Hepatocyte (in vitro differentiated cells): ENCODE results near the gene NPAS2. TPM values are rescaled to one million over a fixed set of nuclear protein-coding genes. Genes with fewer than 3 reads are reported as not detected.

Source experiments
- DNase-seq: peaks from one replicate; pipeline ENCODE4 v3.0.0-alpha.2; 2016; ENCODE audit warnings: low spot score
- H2AFZ ChIP-seq: fragments of 200-600 bp; sonication (generic); 2 replicates; pipeline ENCODE4 v1.6.0; 2016; ENCODE audit warnings: antibody characterized with exemption, mild to moderate bottlenecking
- H3K27ac ChIP-seq: fragments of 200-600 bp; sonication (generic); 2 replicates; pipeline ENCODE4 v1.5.1; 2016; ENCODE audit warnings: mild to moderate bottlenecking
- H3K27me3 ChIP-seq: fragments of 200-600 bp; sonication (generic); 2 replicates; pipeline ENCODE4 v1.6.1; 2016
- H3K36me3 ChIP-seq: fragments of 200-600 bp; sonication (generic); replicated peaks from 2 replicates; pipeline ENCODE4 v1.5.1; 2016; ENCODE audit warnings: low read depth; ENCODE audit not compliant: insufficient read depth
- H3K4me1 ChIP-seq: fragments of 200-600 bp; sonication (generic); 2 replicates; pipeline ENCODE4 v1.5.1; 2016; ENCODE audit warnings: mild to moderate bottlenecking, moderate library complexity; ENCODE audit not compliant: insufficient read depth
- H3K4me2 ChIP-seq: fragments of 200-600 bp; sonication (generic); 2 replicates; pipeline ENCODE4 v1.6.0; 2016
- H3K4me3 ChIP-seq: fragments of 200-600 bp; sonication (generic); 2 replicates; pipeline ENCODE4 v1.5.1; 2016; ENCODE audit warnings: mild to moderate bottlenecking
- H3K79me2 ChIP-seq: fragments of 200-600 bp; sonication (generic); 2 replicates; pipeline ENCODE4 v1.6.0; 2017; ENCODE audit warnings: mild to moderate bottlenecking
- H3K9me2 ChIP-seq: fragments of 200-600 bp; sonication (generic); replicated peaks from 2 replicates; pipeline ENCODE4 v1.6.0; 2017; ENCODE audit warnings: mild to moderate bottlenecking; ENCODE audit not compliant: insufficient read depth
- H3K9me3 ChIP-seq: fragments of 200-600 bp; sonication (generic); 2 replicates; pipeline ENCODE4 v1.5.1; 2016; ENCODE audit warnings: low read depth, mild to moderate bottlenecking
- H4K20me1 ChIP-seq: fragments of 200-600 bp; sonication (generic); 2 replicates; pipeline ENCODE4 v1.6.0; 2016; ENCODE audit warnings: mild to moderate bottlenecking; ENCODE audit not compliant: insufficient read depth, poor library complexity, severe bottlenecking
- CTCF ChIP-seq: fragments of 200-600 bp; sonication (generic); IDR thresholded peaks from 2 replicates; pipeline ENCODE4 v1.5.1; 2016; ENCODE audit warnings: antibody characterized with exemption, mild to moderate bottlenecking; ENCODE audit not compliant: poor library complexity
- EZH2 ChIP-seq: fragments of 200-600 bp; sonication (generic); IDR thresholded peaks from 2 replicates; pipeline ENCODE4 v1.6.1; 2016; ENCODE audit warnings: antibody characterized with exemption, mild to moderate bottlenecking, borderline replicate concordance
- EZH2phosphoT487 ChIP-seq: fragments of 200-600 bp; sonication (generic); IDR thresholded peaks from one replicate; pipeline ENCODE4 v1.6.1; 2018; ENCODE audit warnings: antibody characterized with exemption, mild to moderate bottlenecking, low read depth, moderate library complexity; ENCODE audit not compliant: unreplicated experiment, severe bottlenecking
- WGBS: methylation state at CpG from one replicate; pipeline ENCODE4 v1.1.6; 2016; ENCODE audit warnings: low lambda C conversion rate; ENCODE audit errors: missing lambda C conversion rate; 5-methylcytosine and 5-hydroxymethylcytosine counted together
- polyA plus RNA-seq: library from polyadenylated mRNA; unstranded; fragments of >200 nt; fragmentation: Nextera tagmentation; extraction: Ambion mirVana; gene quantifications from 2 replicates; pipeline ENCODE4 v1.2.1, GENCODE V29; 2016
- total RNA-seq: library from RNA; depleted of rRNA; stranded (reverse); fragments of >200 nt; gene quantifications from 2 replicates; pipeline ENCODE4 v1.2.3, GENCODE V29; 2014

Gene NPAS2
- total and polyA plus RNA-seq, 2 experiments from 2014 or later = 7.7 to 16.8 TPM

- H3K9me2 ChIP-seq = no peaks in the 10 kb centered on the region
- no peak for DNase-seq
- no peaks in the 10 kb centered on the region for H3K79me2 ChIP-seq
- no peak overlapping the region for H2AFZ ChIP-seq
- H3K9me3 ChIP-seq = no peaks in the 10 kb centered on the region
- no peaks in the 10 kb centered on the region for H3K27me3 ChIP-seq
- 84% methylated on average over 8 of the region's 8 CpGs for WGBS
- no peak overlapping the region for H3K4me2 ChIP-seq
- no peak overlapping the region for H3K4me3 ChIP-seq
- H3K36me3 ChIP-seq = no peaks in the 10 kb centered on the region
- peaks cover under 1% of the 10 kb centered on the region for H4K20me1 ChIP-seq
- no peaks in the 10 kb centered on the region for H3K4me1 ChIP-seq
- TF ChIP-seq EZH2 (no peak), EZH2phosphoT487 (no peak), CTCF (no peak)
- H3K27ac ChIP-seq = no peak overlapping the region
These were observed 199.0 kb downstream of the NPAS2 start for GRCh38 chr2:101018934-101019333.

DNA sequence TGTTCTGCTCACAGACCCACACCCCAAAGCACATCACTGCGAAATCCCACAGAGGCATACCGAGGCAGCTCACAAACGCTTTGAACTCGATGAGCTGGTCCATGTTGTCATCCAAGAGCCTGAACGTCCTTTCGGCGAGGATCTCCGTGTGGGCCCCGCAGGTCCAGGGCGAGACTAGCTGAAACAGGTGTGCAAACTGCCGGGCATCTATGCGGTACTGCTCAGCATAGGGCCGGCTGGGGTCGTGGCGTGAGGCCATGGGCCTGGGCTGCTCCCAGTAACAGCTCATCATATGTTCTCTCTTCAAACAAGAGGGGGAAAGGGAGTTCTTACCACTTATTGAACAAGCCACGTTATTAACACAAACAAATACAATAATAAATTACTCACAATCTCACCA lies 202.3 kb downstream of the NPAS2 start:
- Histone ChIP-seq H3K36me3 (no peaks in the 10 kb centered on the region), H4K20me1 (no peaks in the 10 kb centered on the region)
- WGBS = 96% methylated on average over 16 of the region's 16 CpGs

GRCh38 chr2:101023327-101024107 lies 203.6 kb downstream of the NPAS2 start:
- no peaks in the 10 kb centered on the region for H3K4me1 ChIP-seq
- H3K27ac ChIP-seq = no peak overlapping the region
- no peaks in the 10 kb centered on the region for H4K20me1 ChIP-seq
- no peak overlapping the region for H2AFZ ChIP-seq
- H3K79me2 ChIP-seq = no peaks in the 10 kb centered on the region
- WGBS = 98% methylated on average over 6 of the region's 6 CpGs
- H3K9me3 ChIP-seq = no peaks in the 10 kb centered on the region
- no peak overlapping the region for H3K4me2 ChIP-seq
- H3K4me3 ChIP-seq = no peak overlapping the region
- DNase-seq = no peak
- H3K27me3 ChIP-seq = no peaks in the 10 kb centered on the region
- H3K36me3 ChIP-seq = no peaks in the 10 kb centered on the region
- H3K9me2 ChIP-seq = no peaks in the 10 kb centered on the region
- TF ChIP-seq EZH2 (no peak), EZH2phosphoT487 (no peak), CTCF (no peak)

More for the DNA sequence above, 202.3 kb downstream of the NPAS2 start:
- H2AFZ ChIP-seq = no peak overlapping the region
- H3K4me3 ChIP-seq = no peak overlapping the region
- H3K9me3 ChIP-seq = no peaks in the 10 kb centered on the region
- H3K27ac ChIP-seq = no peak overlapping the region
- H3K4me1 ChIP-seq = no peaks in the 10 kb centered on the region
- no peaks in the 10 kb centered on the region for H3K27me3 ChIP-seq
- no peaks in the 10 kb centered on the region for H3K9me2 ChIP-seq
- no peak overlapping the region for H3K4me2 ChIP-seq
- TF ChIP-seq EZH2phosphoT487 (no peak), EZH2 (no peak), CTCF (no peak)
- no peak for DNase-seq
- no peaks in the 10 kb centered on the region for H3K79me2 ChIP-seq
